Measurements from ENCODE around the gene UFC1.

UFC1 gene

DNA sequence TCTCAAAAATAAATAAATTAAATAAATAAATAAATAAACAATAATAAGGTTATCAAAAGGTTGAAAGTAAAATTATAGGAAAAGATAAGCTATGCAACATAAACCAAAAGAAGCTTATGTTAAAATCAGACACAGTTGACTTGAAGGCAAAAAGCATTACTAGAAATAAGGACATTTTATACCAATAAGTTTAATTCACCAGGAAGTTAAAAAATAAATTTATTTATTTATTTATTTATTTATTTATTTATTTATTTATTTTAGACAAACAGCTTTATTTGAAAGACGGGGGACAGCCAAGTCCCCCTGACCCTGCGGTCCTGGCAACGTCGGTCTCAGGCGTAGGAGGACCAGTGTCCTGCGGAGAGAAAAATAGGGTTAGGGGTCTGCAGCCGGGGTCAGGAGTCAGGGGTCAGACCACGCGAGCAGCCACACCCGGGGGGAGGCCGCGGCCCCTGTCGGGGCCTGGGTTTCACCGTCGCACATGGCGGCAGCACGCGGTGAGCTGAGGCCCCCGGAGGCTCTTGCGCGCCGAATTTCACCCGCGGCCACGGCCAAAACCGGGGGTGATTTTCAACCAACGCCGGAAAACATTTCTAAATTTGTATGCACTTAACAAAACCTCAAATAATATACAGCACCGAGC is 12.9 kb upstream of the UFC1 start:
- Histone ChIP-seq H2BK120ac (ENCODE audit: low read depth, low read length) (no peak overlapping the region), H3K4me1 (ENCODE audit: control insufficient read depth in 2 of 2, insufficient read depth in 1 of 2, low read depth in 1 of 2, low read length in 2 of 2) (no peaks in the 10 kb centered on the region), H2AFZ (ENCODE audit: low read length) (no peak overlapping the region), H3K9me3 (replicated peaks in 1 of 2; ENCODE audit: control insufficient read depth in 2 of 2, insufficient read depth in 1 of 2, low read depth in 1 of 2, low read length in 2 of 2) (no peaks in the 10 kb centered on the region), H3K4ac (ENCODE audit: low read length) (no peak overlapping the region), H3K14ac (ENCODE audit: low read length) (no peak overlapping the region), H3K79me1 (ENCODE audit: low read depth, low read length) (no peaks in the 10 kb centered on the region), H4K8ac (ENCODE audit: low read depth, low read length) (no peak overlapping the region), H3K27ac (replicated peaks; ENCODE audit: low read length) (no peak overlapping the region), H2BK15ac (ENCODE audit: low read length) (no peak overlapping the region), H3K36me3 (replicated peaks in 1 of 2; ENCODE audit: control insufficient read depth in 2 of 2, insufficient read depth in 2 of 2, low read length in 2 of 2) (no peaks in the 10 kb centered on the region), H3K4me3 (ENCODE audit: low read length in 2 of 2) (no peak overlapping the region), H3K23ac (ENCODE audit: low read depth, low read length, poor library complexity) (no peak overlapping the region), H2BK5ac (ENCODE audit: low read length) (no peak overlapping the region), H2BK12ac (ENCODE audit: low read length) (no peak overlapping the region), H3K18ac (ENCODE audit: low read length) (no peak overlapping the region), H2AK5ac (ENCODE audit: low read depth, low read length) (no peak overlapping the region), H3K4me2 (ENCODE audit: insufficient read depth, low read length, poor library complexity, severe bottlenecking) (no peak overlapping the region), H3K9ac (ENCODE audit: low read depth, low read length, poor library complexity) (no peak overlapping the region), H3K27me3 (ENCODE audit: control insufficient read depth in 3 of 3, insufficient read depth in 3 of 3, low read depth in 1 of 3, low read length in 3 of 3) (no peaks in the 10 kb centered on the region), H4K91ac (ENCODE audit: low read depth, low read length, poor library complexity) (no peak overlapping the region)
- DNase-seq (ENCODE audit: low spot score), result no peak
- WGBS, 2 donors (ENCODE audit: extremely low coverage in 2 of 2, insufficient read length in 2 of 2, insufficient replicate concordance in 1 of 2), result no CpG with 5 or more reads among the region's 29 CpGs

DNA sequence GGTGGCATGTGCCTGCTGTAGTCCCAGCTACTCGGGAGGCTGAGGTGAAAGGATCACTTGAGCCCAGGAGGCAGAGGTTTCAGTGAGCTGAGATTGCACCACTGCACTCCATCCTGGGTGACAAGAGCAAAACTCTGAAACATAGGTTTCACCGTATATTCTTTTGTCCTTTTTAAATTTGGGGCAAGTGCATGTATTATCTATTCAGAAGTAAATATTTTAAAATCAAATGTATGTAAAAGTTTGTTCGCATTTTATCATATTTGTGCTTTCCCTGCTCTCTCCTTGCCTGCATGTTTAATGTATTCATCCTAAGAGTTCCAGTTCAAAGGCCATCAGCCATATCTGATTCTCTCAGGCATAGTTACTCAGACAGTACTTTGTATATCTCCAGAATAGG is 7.9 kb upstream of the UFC1 start:
- no peak overlapping the region for H2BK15ac ChIP-seq (ENCODE audit: low read length)
- H3K14ac ChIP-seq (ENCODE audit: low read length), result no peak overlapping the region
- H3K36me3 ChIP-seq (replicated peaks in 1 of 2; ENCODE audit: control insufficient read depth in 2 of 2, insufficient read depth in 2 of 2, low read length in 2 of 2), result no peaks in the 10 kb centered on the region
- H3K23ac ChIP-seq (ENCODE audit: low read depth, low read length, poor library complexity), result no peak overlapping the region
- no peak overlapping the region for H3K4me3 ChIP-seq (ENCODE audit: low read length in 2 of 2)
- no peak overlapping the region for H3K18ac ChIP-seq (ENCODE audit: low read length)
- H3K79me1 ChIP-seq (ENCODE audit: low read depth, low read length), result no peaks in the 10 kb centered on the region
- H4K91ac ChIP-seq (ENCODE audit: low read depth, low read length, poor library complexity), result no peak overlapping the region
- no peak overlapping the region for H2AK5ac ChIP-seq (ENCODE audit: low read depth, low read length)
- H3K27ac ChIP-seq (replicated peaks; ENCODE audit: low read length), result no peak overlapping the region
- H3K9me3 ChIP-seq (replicated peaks in 1 of 2; ENCODE audit: control insufficient read depth in 2 of 2, insufficient read depth in 1 of 2, low read depth in 1 of 2, low read length in 2 of 2), result no peaks in the 10 kb centered on the region
- H2BK5ac ChIP-seq (ENCODE audit: low read length), result no peak overlapping the region
- no peak overlapping the region for H3K9ac ChIP-seq (ENCODE audit: low read depth, low read length, poor library complexity)
- H2BK120ac ChIP-seq (ENCODE audit: low read depth, low read length), result no peak overlapping the region
- H3K27me3 ChIP-seq (ENCODE audit: control insufficient read depth in 3 of 3, insufficient read depth in 3 of 3, low read depth in 1 of 3, low read length in 3 of 3), result no peaks in the 10 kb centered on the region
- WGBS, 2 donors (ENCODE audit: extremely low coverage in 2 of 2, insufficient read length in 2 of 2, insufficient replicate concordance in 1 of 2), result no CpG with 5 or more reads among the region's 3 CpGs
- no peaks in the 10 kb centered on the region for H3K4me1 ChIP-seq (ENCODE audit: control insufficient read depth in 2 of 2, insufficient read depth in 1 of 2, low read depth in 1 of 2, low read length in 2 of 2)
- no peak overlapping the region for H2BK12ac ChIP-seq (ENCODE audit: low read length)
- H3K4me2 ChIP-seq (ENCODE audit: insufficient read depth, low read length, poor library complexity, severe bottlenecking), result no peak overlapping the region
- no peak overlapping the region for H4K8ac ChIP-seq (ENCODE audit: low read depth, low read length)
- no peak overlapping the region for H2AFZ ChIP-seq (ENCODE audit: low read length)
- no peak for DNase-seq (ENCODE audit: low spot score)
- no peak overlapping the region for H3K4ac ChIP-seq (ENCODE audit: low read length)

DNA sequence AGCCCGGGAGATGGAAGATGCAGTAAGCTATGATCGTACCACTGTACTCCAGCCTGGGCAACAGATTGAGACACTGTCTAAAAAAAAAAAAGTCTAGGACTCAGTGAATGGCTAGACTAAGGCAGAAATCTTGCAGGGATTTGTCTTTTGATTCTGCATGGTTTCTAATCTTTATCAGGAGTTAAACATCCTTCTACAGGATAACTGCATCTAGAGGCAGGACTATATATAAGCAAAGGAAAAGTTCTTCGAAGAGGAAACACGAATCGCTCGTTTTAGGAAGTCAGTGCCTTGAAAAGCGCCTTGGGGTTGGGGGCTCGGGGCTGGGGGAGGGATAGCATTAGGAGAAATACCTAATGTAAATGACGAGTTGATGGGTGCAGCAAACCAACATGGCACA is 602 bp upstream of the UFC1 start:
- Histone ChIP-seq H3K27ac (replicated peaks; ENCODE audit: low read length) (no peak overlapping the region), H4K8ac (ENCODE audit: low read depth, low read length) (no peak overlapping the region), H2BK120ac (ENCODE audit: low read depth, low read length) (no peak overlapping the region), H3K79me1 (ENCODE audit: low read depth, low read length) (no peaks in the 10 kb centered on the region), H3K4me3 (ENCODE audit: low read length in 2 of 2) (peak overlapping the region in 1 of 2 donors; percentile 59), H2BK5ac (ENCODE audit: low read length) (no peak overlapping the region), H4K91ac (ENCODE audit: low read depth, low read length, poor library complexity) (no peak overlapping the region), H2BK12ac (ENCODE audit: low read length) (no peak overlapping the region), H3K4ac (ENCODE audit: low read length) (no peak overlapping the region), H3K23ac (ENCODE audit: low read depth, low read length, poor library complexity) (no peak overlapping the region), H3K4me2 (ENCODE audit: insufficient read depth, low read length, poor library complexity, severe bottlenecking) (no peak overlapping the region), H3K27me3 (ENCODE audit: control insufficient read depth in 3 of 3, insufficient read depth in 3 of 3, low read depth in 1 of 3, low read length in 3 of 3) (no peaks in the 10 kb centered on the region), H2AFZ (ENCODE audit: low read length) (peak overlapping the region; percentile 86), H3K9ac (ENCODE audit: low read depth, low read length, poor library complexity) (no peak overlapping the region), H2BK15ac (ENCODE audit: low read length) (no peak overlapping the region), H3K36me3 (replicated peaks in 1 of 2; ENCODE audit: control insufficient read depth in 2 of 2, insufficient read depth in 2 of 2, low read length in 2 of 2) (peaks cover 8 to 16% of the 10 kb centered on the region in 2 donors), H3K9me3 (replicated peaks in 1 of 2; ENCODE audit: control insufficient read depth in 2 of 2, insufficient read depth in 1 of 2, low read depth in 1 of 2, low read length in 2 of 2) (no peaks in the 10 kb centered on the region), H3K18ac (ENCODE audit: low read length) (no peak overlapping the region), H3K14ac (ENCODE audit: low read length) (no peak overlapping the region), H3K4me1 (ENCODE audit: control insufficient read depth in 2 of 2, insufficient read depth in 1 of 2, low read depth in 1 of 2, low read length in 2 of 2) (no peaks in the 10 kb centered on the region), H2AK5ac (ENCODE audit: low read depth, low read length) (no peak overlapping the region)
- DNase-seq (ENCODE audit: low spot score), result no peak
- no CpG with 5 or more reads among the region's 9 CpGs for WGBS, 2 donors (ENCODE audit: extremely low coverage in 2 of 2, insufficient read length in 2 of 2, insufficient replicate concordance in 1 of 2)

DNA sequence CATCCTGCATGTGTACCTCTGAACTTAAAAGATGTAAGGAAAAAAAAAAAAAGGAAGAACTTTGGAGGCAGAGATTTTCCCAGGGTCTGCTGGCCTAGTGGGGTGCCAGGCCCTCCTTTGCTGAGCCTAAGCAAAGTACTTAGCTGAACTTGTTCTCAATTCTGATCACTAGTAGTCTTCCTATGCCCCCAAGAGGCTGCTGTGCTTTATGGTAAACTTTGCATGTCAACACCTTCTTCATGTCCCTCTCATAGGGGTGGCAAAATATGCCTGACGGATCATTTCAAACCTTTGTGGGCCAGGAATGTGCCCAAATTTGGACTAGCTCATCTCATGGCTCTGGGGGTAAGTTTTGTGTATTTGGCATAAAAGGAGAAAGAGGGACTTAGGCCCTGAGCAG is 4.1 kb downstream of the UFC1 start:
- H3K23ac ChIP-seq (ENCODE audit: low read depth, low read length, poor library complexity), result no peak overlapping the region
- DNase-seq (ENCODE audit: low spot score), result no peak
- no peak overlapping the region for H3K14ac ChIP-seq (ENCODE audit: low read length)
- H2BK12ac ChIP-seq (ENCODE audit: low read length), result no peak overlapping the region
- H2BK120ac ChIP-seq (ENCODE audit: low read depth, low read length), result no peak overlapping the region
- H3K9me3 ChIP-seq (replicated peaks in 1 of 2; ENCODE audit: control insufficient read depth in 2 of 2, insufficient read depth in 1 of 2, low read depth in 1 of 2, low read length in 2 of 2), result no peaks in the 10 kb centered on the region
- peaks cover 5% of the 10 kb centered on the region for H3K79me1 ChIP-seq (ENCODE audit: low read depth, low read length)
- H4K91ac ChIP-seq (ENCODE audit: low read depth, low read length, poor library complexity), result no peak overlapping the region
- H3K4me3 ChIP-seq (ENCODE audit: low read length in 2 of 2), result no peak overlapping the region
- H2BK15ac ChIP-seq (ENCODE audit: low read length), result no peak overlapping the region
- peaks cover 24 to 49% of the 10 kb centered on the region in 2 donors for H3K36me3 ChIP-seq (replicated peaks in 1 of 2; ENCODE audit: control insufficient read depth in 2 of 2, insufficient read depth in 2 of 2, low read length in 2 of 2)
- no peak overlapping the region for H2AK5ac ChIP-seq (ENCODE audit: low read depth, low read length)
- H2BK5ac ChIP-seq (ENCODE audit: low read length), result no peak overlapping the region
- H3K27ac ChIP-seq (replicated peaks; ENCODE audit: low read length), result no peak overlapping the region
- H3K9ac ChIP-seq (ENCODE audit: low read depth, low read length, poor library complexity), result no peak overlapping the region
- no CpG with 5 or more reads among the region's 1 CpG for WGBS, 2 donors (ENCODE audit: extremely low coverage in 2 of 2, insufficient read length in 2 of 2, insufficient replicate concordance in 1 of 2)
- peaks cover 5 to 9% of the 10 kb centered on the region in 2 donors for H3K4me1 ChIP-seq (ENCODE audit: control insufficient read depth in 2 of 2, insufficient read depth in 1 of 2, low read depth in 1 of 2, low read length in 2 of 2)
- H3K4ac ChIP-seq (ENCODE audit: low read length), result no peak overlapping the region
- H3K18ac ChIP-seq (ENCODE audit: low read length), result no peak overlapping the region
- H3K4me2 ChIP-seq (ENCODE audit: insufficient read depth, low read length, poor library complexity, severe bottlenecking), result no peak overlapping the region
- no peak overlapping the region for H2AFZ ChIP-seq (ENCODE audit: low read length)
- no peaks in the 10 kb centered on the region for H3K27me3 ChIP-seq (ENCODE audit: control insufficient read depth in 3 of 3, insufficient read depth in 3 of 3, low read depth in 1 of 3, low read length in 3 of 3)
- H4K8ac ChIP-seq (ENCODE audit: low read depth, low read length), result no peak overlapping the region
